Hepatocyte (in vitro differentiated cells): ENCODE data around the gene ITIH6.

Experiments
- CTCF ChIP-seq: fragments of 200-600 bp; sonication (generic); IDR thresholded peaks from 2 replicates; pipeline ENCODE4 v1.5.1; 2016; ENCODE audit warnings: antibody characterized with exemption, mild to moderate bottlenecking; ENCODE audit not compliant: poor library complexity
- EZH2 ChIP-seq: fragments of 200-600 bp; sonication (generic); IDR thresholded peaks from 2 replicates; pipeline ENCODE4 v1.6.1; 2016; ENCODE audit warnings: antibody characterized with exemption, mild to moderate bottlenecking, borderline replicate concordance

DNA sequence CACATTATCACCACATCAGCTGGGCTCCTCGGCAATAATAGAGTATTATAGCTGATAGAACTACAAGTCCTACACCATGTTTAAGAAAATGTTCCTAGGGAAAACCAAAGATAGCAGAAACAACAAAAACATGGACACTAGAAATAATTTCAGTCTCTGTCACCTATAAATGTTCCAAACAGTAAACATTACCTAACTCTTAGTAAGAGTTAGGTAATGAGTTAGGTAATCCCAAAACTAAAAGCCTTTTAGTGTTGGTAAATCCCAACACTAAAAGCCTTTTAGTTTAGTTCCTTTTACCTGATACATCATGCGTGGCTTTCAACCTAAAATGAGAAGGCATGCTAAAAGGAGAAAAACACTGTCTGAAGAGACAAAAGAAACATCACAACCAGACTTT lies 45.0 kb upstream of the ITIH6 start:
- no peak for TF ChIP-seq CTCF
- no peak for TF ChIP-seq EZH2
